K562 (cell line): ENCODE results near the gene HS6ST1. TPM values are rescaled to one million over a fixed set of nuclear protein-coding genes. Genes with fewer than 3 reads are reported as not detected.

Source experiments
- FOXA1 ChIP-seq: fragments of 450-650 bp; IDR thresholded peaks from 2 replicates; pipeline ENCODE4 v1.6.1; 2016; ENCODE audit warnings: mild to moderate bottlenecking, borderline replicate concordance
- GTF2F1 ChIP-seq: IDR thresholded peaks from 2 replicates; pipeline ENCODE4 v1.6.1; 2011; ENCODE audit warnings: low read depth, low read length, improper control_type of control experiment
- HLTF ChIP-seq: fragments of 450-650 bp; IDR thresholded peaks from 2 replicates; pipeline ENCODE4 v1.6.1; 2016
- PREB ChIP-seq: sonication (generic); formaldehyde crosslinking; IDR thresholded peaks from 2 replicates; pipeline ENCODE4 v1.8.1; 2023; ENCODE audit warnings: mild to moderate bottlenecking, missing genetic modification reagents
- SMARCB1 ChIP-seq: IDR thresholded peaks from 2 replicates; pipeline ENCODE4 v1.6.1; 2011; ENCODE audit warnings: improper control_type of control experiment, low read depth; ENCODE audit not compliant: insufficient read length
- ZFP91 ChIP-seq: sonication (generic); formaldehyde crosslinking; IDR thresholded peaks from 2 replicates; pipeline ENCODE4 v1.8.0; 2022; ENCODE audit warnings: mild to moderate bottlenecking, missing genetic modification reagents
- polyA plus RNA-seq, 8 experiments: library from polyadenylated mRNA; depleted of rRNA in 4 of 8; stranded (reverse) in 5 of 8; unstranded in 3 of 8; fragments of >200 nt; fragmentation: Nextera tagmentation in 2 of 8; fragmentation: Illumina TruSeq in 1 of 8; extraction: Ambion mirVana in 2 of 8; extraction: Trizol in 1 of 8; gene quantifications; 2 replicates each; pipeline versions ENCODE4 v1.2.1 to v1.2.3, GENCODE V29; 2011 to 2014; ENCODE audit warnings: inconsistent platforms in 1 of 8, missing spikeins in 1 of 8
- total RNA-seq, 7 experiments: library from RNA; depleted of rRNA in 6 of 7; stranded (reverse); fragments of >200 nt in 6 of 7; fragmentation: Illumina TruSeq in 2 of 7; extraction: Trizol in 2 of 7; gene quantifications; 2 replicates each; pipeline versions ENCODE4 v1.2.1 to v1.2.3, GENCODE V29; 2011 to 2021; ENCODE audit warnings: low replicate concordance in 1 of 7

Gene HS6ST1
- total and polyA plus RNA-seq, 9 of the 15 experiments (the other 6 are each of a cell fraction or from before 2014, with no cell fraction given) = 0.06 to 7.4 (median 3.8) TPM

- TF ChIP-seq PREB (CRISPR knock-in tag) (no peak), HLTF (no peak), SMARCB1 (no peak), GTF2F1 (no peak), FOXA1 (no peak), ZFP91 (CRISPR knock-in tag) (no peak)
- TF ChIP-seq, all 486 proteins: peak for 0
Measured at GRCh38 chr2:128346291-128347170, 27.9 kb upstream of the HS6ST1 start (continued).
